Measurements from ENCODE around the gene TUBGCP6.
"Not testable (repeated sequence)": the region's sequence is repeated elsewhere in the genome, so short reads cannot be mapped to it uniquely, and the experiment has no call there.

Gene TUBGCP6

GRCh38 chr22:50171965-50172421, 72.8 kb downstream of the TUBGCP6 start:
- DNase-seq (ENCODE audit: low read depth in 4 of 4, low spot score in 1 of 4), result no peak

GRCh38 chr22:50171319-50171964, 73.4 kb downstream of the TUBGCP6 start:
- DNase-seq (ENCODE audit: low read depth in 4 of 4, low spot score in 1 of 4), result no peak

- DNase-seq (ENCODE audit: low read depth in 4 of 4, low spot score in 1 of 4), result no peak
Measured at GRCh38 chr22:50170453-50171318, 74.1 kb downstream of the TUBGCP6 start, which contains the start of gene PANX2. Gene PANX2, plus strand, starts transcription at chr22:50170731. Its CDS starts 0 bp downstream, at chr22:50170731.

- peak in 1 of 4 experiments; percentile 55 for DNase-seq (ENCODE audit: low read depth in 4 of 4, low spot score in 1 of 4)
Measured at GRCh38 chr22:50169774-50170341, 75.0 kb downstream of the TUBGCP6 start.

- no peak for DNase-seq (ENCODE audit: low read depth in 4 of 4, low spot score in 1 of 4)
Measured at GRCh38 chr22:50169181-50169759, 75.6 kb downstream of the TUBGCP6 start.

- DNase-seq (ENCODE audit: low read depth in 4 of 4, low spot score in 1 of 4), result not testable (repeated sequence)
Measured at GRCh38 chr22:50168490-50169180, 76.2 kb downstream of the TUBGCP6 start.

GRCh38 chr22:50167689-50168489, 76.9 kb downstream of the TUBGCP6 start:
- no peak for DNase-seq (ENCODE audit: low read depth in 4 of 4, low spot score in 1 of 4)
